PC-3 (cell line): Measurements from ENCODE around the gene ARNT2. TPM values are rescaled to one million over a fixed set of nuclear protein-coding genes. Genes with fewer than 3 reads are reported as not detected.

Experiments
- ATAC-seq: fragments of 200-7000 bp; cut with Tn5 transposase; 2 replicates; pipeline ENCODE4 v1.9.1; 2020; ENCODE audit warnings: mild to moderate bottlenecking, moderate library complexity
- BruUV-seq: library from RNA; stranded (reverse); fragments of 400-500 nt; replicated peaks from 2 replicates; lab custom pipeline; 2021; lab: Mats Ljungman, UMichigan
- CTCF ChIA-PET: fragments of 300-600 bp; sonication (Branson Sonifier 250); formaldehyde crosslinking; loops from one replicate; lab custom pipeline; 2022; ENCODE audit warnings: antibody characterized with exemption; lab: Charles Lee
- POLR2A ChIA-PET: fragments of 300-600 bp; sonication (Branson Sonifier 250); formaldehyde crosslinking; loops from one replicate; lab custom pipeline; 2022; ENCODE audit warnings: antibody characterized with exemption; ENCODE audit not compliant: unreplicated experiment; lab: Charles Lee
- DNase-seq: peaks from one replicate; pipeline ENCODE4 v3.0.0-alpha.2; 2015
- H2AFZ ChIP-seq: fragments of 300-600 bp; sonication (generic); 2 replicates; pipeline ENCODE4 v1.6.0; 2016; ENCODE audit warnings: antibody characterized with exemption, low read length
- H3F3A ChIP-seq: fragments of 300-600 bp; sonication (generic); one replicate; pipeline ENCODE4 v1.6.0; 2017; ENCODE audit warnings: antibody characterized with exemption, low read length, control low read depth, mild to moderate bottlenecking; ENCODE audit not compliant: unreplicated experiment
- H3K27ac ChIP-seq: fragments of 300-600 bp; sonication (generic); 2 replicates; pipeline ENCODE4 v1.5.1; 2016; ENCODE audit warnings: mild to moderate bottlenecking, low read length
- H3K27me3 ChIP-seq: fragments of 300-600 bp; sonication (generic); 2 replicates; pipeline ENCODE4 v1.6.1; 2016; ENCODE audit warnings: low read length, mixed read lengths
- H3K36me3 ChIP-seq: fragments of 300-600 bp; sonication (generic); 2 replicates; pipeline ENCODE4 v1.6.1; 2016; ENCODE audit warnings: low read depth, mixed run types, low read length, mixed read lengths
- H3K4me1 ChIP-seq: fragments of 300-600 bp; sonication (generic); 2 replicates; pipeline ENCODE4 v1.5.1; 2016; ENCODE audit warnings: low read length; ENCODE audit not compliant: insufficient read depth
- H3K4me2 ChIP-seq: fragments of 300-600 bp; sonication (generic); 2 replicates; pipeline ENCODE4 v1.6.0; 2016; ENCODE audit warnings: low read length
- H3K4me3 ChIP-seq: fragments of 300-600 bp; sonication (generic); 2 replicates; pipeline ENCODE4 v1.5.1; 2016; ENCODE audit warnings: mild to moderate bottlenecking, low read length, mixed read lengths
- H3K79me2 ChIP-seq: fragments of 300-600 bp; sonication (generic); 2 replicates; pipeline ENCODE4 v1.6.1; 2017; ENCODE audit warnings: low read length, mixed read lengths
- H3K9ac ChIP-seq: fragments of 300-600 bp; sonication (generic); 2 replicates; pipeline ENCODE4 v1.6.0; 2016; ENCODE audit warnings: mild to moderate bottlenecking, low read length
- H3K9me2 ChIP-seq: fragments of 300-600 bp; sonication (generic); replicated peaks from 2 replicates; pipeline ENCODE4 v1.6.1; 2016; ENCODE audit warnings: mixed run types, low read length, mixed read lengths
- H3K9me3 ChIP-seq: fragments of 300-600 bp; sonication (generic); 2 replicates; pipeline ENCODE4 v1.6.1; 2016; ENCODE audit warnings: low read length, mixed read lengths
- H4K20me1 ChIP-seq: fragments of 300-600 bp; sonication (generic); 2 replicates; pipeline ENCODE4 v1.6.1; 2016; ENCODE audit warnings: low read length, mixed read lengths
- CTCF ChIP-seq: fragments of 300-600 bp; sonication (generic); conservative IDR thresholded peaks from 2 replicates; pipeline ENCODE4 v1.5.1; 2017; ENCODE audit warnings: antibody characterized with exemption, low read depth, mild to moderate bottlenecking, low read length
- EZH2 ChIP-seq: fragments of 300-600 bp; sonication (generic); IDR thresholded peaks from one replicate; pipeline ENCODE4 v1.6.1; 2017; ENCODE audit warnings: antibody characterized with exemption, mild to moderate bottlenecking, low read length; ENCODE audit not compliant: unreplicated experiment
- EZH2phosphoT487 ChIP-seq: fragments of 300-600 bp; sonication (generic); IDR thresholded peaks from 2 replicates; pipeline ENCODE4 v1.6.1; 2018; ENCODE audit warnings: mild to moderate bottlenecking, antibody characterized with exemption, low read length, borderline replicate concordance
- intact Hi-C: fragments of 100-400 bp; cut with micrococcal nuclease; formaldehyde crosslinking; loops from 2 replicates; pipeline ENCODE4 v1.9.0; 2023
- total RNA-seq: library from RNA; depleted of rRNA; stranded (reverse); fragments of >200 nt; gene quantifications from 2 replicates; pipeline ENCODE4 v1.2.3, GENCODE V29; 2014

The ARNT2 gene
- total RNA-seq, 1 experiment from 2014 or later, result 0.11 TPM

- no peak for ATAC-seq
- no peak overlapping the region for H3K27ac ChIP-seq
- no peak overlapping the region for H3K9ac ChIP-seq
- H3K79me2 ChIP-seq, result no peaks in the 10 kb centered on the region
- H2AFZ ChIP-seq, result no peak overlapping the region
- intact Hi-C loops, result no loop called here
- POLR2A ChIA-PET, result no interaction called here
- H4K20me1 ChIP-seq, result no peaks in the 10 kb centered on the region
- H3K4me1 ChIP-seq, result no peaks in the 10 kb centered on the region
- no peaks in the 10 kb centered on the region for H3K36me3 ChIP-seq
- BruUV-seq, result no TSS peak
- TF ChIP-seq CTCF, result no peak
- TF ChIP-seq EZH2, result no peak
- no peak for TF ChIP-seq EZH2phosphoT487
- CTCF ChIA-PET, result no interaction called here
- H3K27me3 ChIP-seq, result peaks cover 45% of the 10 kb centered on the region
- H3K4me3 ChIP-seq, result no peak overlapping the region
- no peaks in the 10 kb centered on the region for H3K9me2 ChIP-seq
- H3K4me2 ChIP-seq, result no peak overlapping the region
- no peaks in the 10 kb centered on the region for H3F3A ChIP-seq
- H3K9me3 ChIP-seq, result no peaks in the 10 kb centered on the region
- no peak for DNase-seq
Observed at GRCh38 chr15:80411788-80412288, 7.7 kb downstream of the ARNT2 start.

- Histone ChIP-seq H3K36me3 (no peaks in the 10 kb centered on the region), H3K9me3 (no peaks in the 10 kb centered on the region), H3K4me2 (no peak overlapping the region), H3K4me1 (no peaks in the 10 kb centered on the region), H2AFZ (no peak overlapping the region), H3K27me3 (peaks cover 23% of the 10 kb centered on the region), H3K9ac (no peak overlapping the region), H3K79me2 (no peaks in the 10 kb centered on the region), H3K9me2 (no peaks in the 10 kb centered on the region), H4K20me1 (no peaks in the 10 kb centered on the region), H3K27ac (no peak overlapping the region), H3K4me3 (no peak overlapping the region), H3F3A (no peaks in the 10 kb centered on the region)
- BruUV-seq, result no TSS peak
- TF ChIP-seq EZH2 (no peak), EZH2phosphoT487 (no peak), CTCF (no peak)
- ChIA-PET POLR2A (no interaction called here), CTCF (no interaction called here)
- intact Hi-C loops, result no loop called here
- ATAC-seq, result no peak
- DNase-seq, result no peak
Observed at GRCh38 chr15:80414546-80415357, 10.6 kb downstream of the ARNT2 start.

- ChIA-PET CTCF (no interaction called here), POLR2A (no interaction called here)
- H3K9ac ChIP-seq, result no peak overlapping the region
- no peak overlapping the region for H2AFZ ChIP-seq
- no peaks in the 10 kb centered on the region for H4K20me1 ChIP-seq
- no peak overlapping the region for H3K4me2 ChIP-seq
- DNase-seq (no peak), ATAC-seq (no peak)
- no peaks in the 10 kb centered on the region for H3K4me1 ChIP-seq
- intact Hi-C loops, result no loop called here
- H3K79me2 ChIP-seq, result no peaks in the 10 kb centered on the region
- peaks cover 17% of the 10 kb centered on the region for H3K27me3 ChIP-seq
- TF ChIP-seq EZH2 (no peak), CTCF (no peak), EZH2phosphoT487 (no peak)
- no peak overlapping the region for H3K27ac ChIP-seq
- no peaks in the 10 kb centered on the region for H3F3A ChIP-seq
- H3K9me2 ChIP-seq, result no peaks in the 10 kb centered on the region
- no peaks in the 10 kb centered on the region for H3K9me3 ChIP-seq
- H3K36me3 ChIP-seq, result no peaks in the 10 kb centered on the region
- BruUV-seq, result no TSS peak
- no peak overlapping the region for H3K4me3 ChIP-seq
Observed at GRCh38 chr15:80415358-80415670, 11.1 kb downstream of the ARNT2 start.
